Choroid plexus epithelial cell (primary cell): ENCODE measurements around the gene RHOH.
"Not testable (repeated sequence)": the region's sequence is repeated elsewhere in the genome, so short reads cannot be mapped to it uniquely, and the experiment has no call there.

ENCODE experiments used
- DNase-seq: peaks from one replicate; pipeline ENCODE4 v3.0.0-alpha.2; 2010; ENCODE audit warnings: low read depth
- H3K4me3 ChIP-seq: 2 replicates; pipeline ENCODE4 v1.5.1; 2011; ENCODE audit warnings: low read depth, mild to moderate bottlenecking, control low read depth, low read length, moderate library complexity
- CTCF ChIP-seq: conservative IDR thresholded peaks from 2 replicates; pipeline ENCODE4 v1.5.1; 2011; ENCODE audit warnings: low read depth, mild to moderate bottlenecking, control low read depth, inconsistent platforms, low read length, moderate library complexity

The RHOH gene

GRCh38 chr4:40269133-40269532, 72.3 kb downstream of the RHOH start:
- no peak for DNase-seq
- no peak for TF ChIP-seq CTCF

GRCh38 chr4:40270609-40271008, 73.8 kb downstream of the RHOH start:
- DNase-seq: no peak
- TF ChIP-seq CTCF: no peak
- H3K4me3 ChIP-seq: no peak overlapping the region

More at GRCh38 chr4:40269133-40269532, 72.3 kb downstream of the RHOH start:
- no peak overlapping the region for H3K4me3 ChIP-seq

DNA sequence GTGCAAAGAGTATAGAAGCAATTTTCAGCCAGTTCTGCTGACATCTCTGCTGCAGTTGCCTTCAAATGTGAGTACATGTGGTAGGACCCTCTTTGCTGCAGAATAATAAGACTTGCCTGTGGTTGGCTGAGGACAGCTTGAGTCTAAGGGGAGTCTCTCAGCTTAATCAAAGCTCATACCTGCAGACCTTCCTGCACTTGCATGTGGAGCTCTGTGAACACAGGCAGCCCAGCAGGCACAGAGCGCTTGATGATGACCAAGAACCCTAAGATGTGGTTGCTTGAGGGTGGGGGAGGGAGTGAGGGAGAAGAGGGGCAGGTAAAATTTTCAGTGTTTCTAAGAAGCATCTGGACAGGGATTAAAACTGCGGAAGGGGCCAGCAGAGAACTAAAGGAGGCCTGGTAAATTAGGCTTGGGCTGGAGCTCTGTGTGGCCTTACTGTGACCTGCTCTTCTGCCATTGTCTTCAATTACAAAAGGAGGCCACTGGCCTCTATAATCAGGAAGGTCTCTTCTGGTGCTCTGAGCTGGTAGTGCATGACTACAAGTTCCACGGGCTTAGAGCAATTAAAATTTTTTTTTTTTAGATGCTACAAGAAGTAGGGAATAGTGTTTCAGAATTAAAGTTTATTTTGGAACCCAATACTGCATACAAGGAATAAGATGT, 78.4 kb downstream of the RHOH start:
- no peak for TF ChIP-seq CTCF
- H3K4me3 ChIP-seq: no peak overlapping the region
- no peak for DNase-seq

- DNase-seq: no peak
- no peak overlapping the region for H3K4me3 ChIP-seq
- no peak for TF ChIP-seq CTCF
Observed at GRCh38 chr4:40276546-40276945, 79.7 kb downstream of the RHOH start.

GRCh38 chr4:40280586-40280985, 83.8 kb downstream of the RHOH start:
- TF ChIP-seq CTCF: no peak
- no peak overlapping the region for H3K4me3 ChIP-seq
- DNase-seq: no peak

GRCh38 chr4:40281099-40281498, 84.3 kb downstream of the RHOH start:
- no peak for DNase-seq
- TF ChIP-seq CTCF: no peak
- H3K4me3 ChIP-seq: no peak overlapping the region

GRCh38 chr4:40281913-40282312, 85.1 kb downstream of the RHOH start:
- H3K4me3 ChIP-seq: no peak overlapping the region
- no peak for TF ChIP-seq CTCF
- no peak for DNase-seq

DNA sequence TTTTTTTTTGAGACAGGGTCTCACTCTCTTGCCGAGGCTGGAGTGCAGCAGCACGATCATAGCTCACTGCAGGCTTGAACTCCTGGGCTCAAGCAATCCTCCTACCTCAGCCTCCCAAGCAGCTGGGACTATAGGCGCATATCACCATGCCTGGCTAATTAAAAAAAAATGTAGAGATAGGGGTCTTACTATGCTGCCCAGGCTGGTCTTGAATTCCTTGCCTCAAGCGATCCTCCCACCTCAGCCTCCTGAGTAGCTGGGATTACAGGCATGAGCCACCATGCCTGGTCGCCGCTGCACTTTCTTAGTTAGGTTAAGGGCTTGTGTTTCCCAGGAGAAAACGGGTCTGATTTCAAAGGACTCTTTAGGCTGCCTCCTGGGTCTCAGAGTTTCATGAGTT, 86.0 kb downstream of the RHOH start:
- not testable (repeated sequence) for DNase-seq, H3K4me3 ChIP-seq
